Stimulated activated CD4-positive, alpha-beta T cell treated with anti-CD3 and anti-CD28 coated beads, Interleukin-4, amount 100 ng/mL, for 24 hours (primary cell): ENCODE results near the gene ADAMTSL4.
"Not testable (repeated sequence)": the region's sequence is repeated elsewhere in the genome, so short reads cannot be mapped to it uniquely, and the experiment has no call there.

ENCODE experiments used
- DNase-seq: peaks from one replicate; pipeline ENCODE4 v3.0.0-alpha.2; 2020

ADAMTSL4 gene

DNA sequence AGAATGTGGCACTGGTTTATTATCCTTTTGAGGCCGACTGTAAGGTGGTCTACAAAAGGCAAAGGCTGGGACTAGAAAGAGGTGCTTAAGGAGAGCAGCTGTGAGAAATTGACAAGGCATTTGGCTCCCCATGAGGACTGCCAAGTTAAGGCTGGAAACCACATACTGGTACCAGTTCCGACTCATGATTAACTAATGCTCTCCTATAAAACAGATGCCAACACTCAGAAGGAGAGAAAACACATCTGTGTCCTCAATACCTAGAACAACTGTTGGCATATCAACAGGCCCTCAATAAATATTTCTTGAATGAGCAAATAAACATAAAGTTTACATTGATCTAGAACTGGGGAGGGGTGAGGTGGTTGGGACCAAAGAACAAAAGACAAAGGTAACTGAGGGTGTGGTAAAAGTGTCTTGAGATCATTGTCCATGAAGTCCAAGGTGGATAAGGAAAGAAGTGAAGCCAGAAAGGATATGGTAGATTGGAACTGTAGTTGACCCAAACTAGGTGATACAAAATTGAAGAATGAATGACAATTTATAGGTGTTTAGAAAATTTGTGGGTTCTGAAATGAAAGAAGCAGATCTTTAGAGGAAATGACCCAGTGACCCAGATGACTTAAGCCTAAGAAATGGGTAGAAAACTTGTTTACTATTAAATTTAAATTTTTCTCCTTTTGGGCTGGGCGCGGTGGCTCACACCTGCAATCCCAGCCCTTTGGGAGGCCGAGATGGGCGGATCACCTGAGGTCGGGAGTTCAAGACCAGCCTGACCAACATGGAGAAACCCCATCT, 47.1 kb downstream of the ADAMTSL4 start:
- DNase-seq: no peak

DNA sequence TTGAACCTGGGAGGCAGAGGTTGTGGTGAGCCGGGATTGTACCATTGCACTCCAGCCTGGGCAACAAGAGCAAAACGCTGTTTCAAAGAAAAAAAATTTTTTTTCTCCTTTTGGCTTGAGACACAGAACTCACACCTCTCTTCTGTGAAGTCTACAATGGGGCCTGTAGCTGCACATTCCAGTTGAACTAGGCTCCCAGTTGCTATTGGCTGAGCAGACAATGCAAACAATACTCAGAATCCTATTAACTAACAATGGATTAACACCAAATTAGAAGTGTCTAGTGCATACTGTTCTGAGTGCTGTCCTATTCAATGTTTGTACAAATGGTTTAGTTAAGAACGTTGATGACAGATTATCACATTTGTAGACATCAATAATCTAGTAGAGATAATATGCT, 47.8 kb downstream of the ADAMTSL4 start:
- no peak for DNase-seq

DNA sequence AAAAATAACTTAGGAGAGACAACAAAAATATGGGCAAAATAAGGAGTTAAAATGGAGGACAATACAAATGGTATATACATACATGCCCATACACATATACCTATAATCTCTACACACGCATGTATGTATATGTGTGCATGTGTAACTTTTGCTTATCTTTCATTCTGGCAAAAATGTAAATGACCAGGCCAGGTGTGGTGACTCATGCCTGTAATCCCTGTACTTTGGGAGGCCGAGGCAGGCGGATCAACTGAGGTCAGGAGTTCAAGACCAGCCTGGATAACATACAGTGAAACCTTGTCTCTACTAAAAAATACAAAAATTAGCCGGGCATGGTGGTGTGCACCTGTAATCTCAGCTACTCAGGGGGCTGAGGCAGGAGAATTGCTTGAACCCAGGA, 49.1 kb downstream of the ADAMTSL4 start:
- not testable (repeated sequence) for DNase-seq

DNA sequence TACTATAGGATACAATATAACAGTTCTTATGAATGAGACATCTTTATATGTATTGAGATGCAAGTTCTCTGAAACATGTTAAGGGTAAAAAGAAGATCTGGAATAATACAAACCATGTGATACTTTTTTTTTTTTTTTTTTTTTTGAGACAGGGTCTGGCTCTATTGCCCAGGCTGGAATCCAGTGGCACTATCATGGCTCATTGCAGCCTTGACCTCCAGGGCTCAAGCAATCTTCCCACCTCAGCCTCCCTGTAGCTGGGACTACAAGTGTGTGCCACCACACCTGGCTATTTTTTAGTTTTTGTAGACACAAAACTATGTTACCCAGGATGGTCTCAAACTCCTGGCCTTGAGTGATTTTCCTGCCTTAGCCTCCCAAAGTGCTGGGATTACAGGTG, 52.3 kb downstream of the ADAMTSL4 start:
- DNase-seq: no peak

DNA sequence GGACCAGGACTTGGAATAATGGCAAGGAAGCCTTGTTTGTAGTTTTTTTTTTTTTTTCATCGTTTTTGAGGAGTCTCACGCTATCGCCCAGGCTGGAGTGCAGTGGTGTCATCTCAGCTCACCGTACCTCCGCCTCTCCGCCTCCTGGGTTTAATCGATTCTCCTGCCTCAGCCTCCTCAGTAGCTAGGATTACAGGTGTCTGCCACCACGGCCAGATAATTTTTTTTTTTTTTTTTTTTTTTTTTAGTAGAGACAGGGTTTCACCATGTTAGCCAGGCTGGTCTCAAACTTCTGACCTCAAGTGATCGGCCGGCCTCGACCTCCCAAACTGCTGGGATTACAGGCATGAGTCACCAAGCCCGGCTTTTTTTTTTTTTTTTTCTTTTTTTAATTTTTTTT, 53.2 kb downstream of the ADAMTSL4 start:
- DNase-seq: not testable (repeated sequence)

DNA sequence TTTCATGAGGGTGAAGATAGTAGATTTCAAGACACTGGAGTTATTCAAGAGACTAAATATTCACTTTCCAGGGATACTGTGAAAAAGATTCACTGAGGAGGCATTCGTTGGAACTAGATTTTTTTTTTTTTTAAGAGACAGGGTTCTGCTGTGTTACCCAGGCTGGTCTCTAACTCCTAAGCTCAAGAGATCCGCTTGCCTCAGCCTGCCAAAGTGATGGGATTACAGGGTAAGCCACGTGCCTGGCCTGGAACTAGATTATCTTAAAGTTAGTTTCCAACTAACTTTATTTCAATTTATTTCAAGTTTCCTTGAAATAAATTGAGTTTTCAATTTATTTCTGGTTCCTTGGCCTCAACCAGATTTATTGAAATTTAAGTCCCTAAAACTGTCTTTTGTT, 54.5 kb downstream of the ADAMTSL4 start:
- DNase-seq: no peak

DNA sequence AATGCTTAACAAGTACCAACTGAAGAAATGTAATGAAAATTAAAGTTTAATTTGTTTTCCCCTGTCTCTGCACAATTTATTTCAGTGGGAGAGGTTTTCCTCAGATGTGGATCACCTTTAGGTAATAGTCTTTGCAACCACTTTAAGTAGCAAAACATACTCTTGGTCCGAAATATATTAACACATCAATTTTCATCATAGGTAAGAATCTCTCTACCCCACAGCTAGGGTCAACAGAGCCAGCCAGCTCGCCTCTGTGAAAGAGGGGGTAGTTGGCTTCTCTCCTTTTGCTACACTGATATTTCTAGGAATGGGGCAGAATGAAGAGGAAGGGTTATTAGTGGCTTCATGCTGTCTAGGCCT, 55.0 kb downstream of the ADAMTSL4 start:
- DNase-seq: no peak

DNA sequence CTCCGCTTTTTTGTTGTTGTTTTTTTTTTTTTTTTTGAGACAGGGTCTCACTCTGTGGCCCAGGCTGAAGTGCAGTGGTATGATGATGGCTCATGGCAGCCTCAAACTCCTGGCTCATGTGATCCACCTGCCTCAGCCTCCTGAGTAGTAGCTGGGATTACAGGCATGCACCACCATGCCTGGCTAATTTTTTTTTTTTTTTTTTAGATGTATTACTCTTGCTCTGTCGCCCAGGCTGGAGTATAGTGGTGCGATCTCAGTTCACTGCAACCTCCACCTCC, 56.2 kb downstream of the ADAMTSL4 start:
- DNase-seq: not testable (repeated sequence)

DNA sequence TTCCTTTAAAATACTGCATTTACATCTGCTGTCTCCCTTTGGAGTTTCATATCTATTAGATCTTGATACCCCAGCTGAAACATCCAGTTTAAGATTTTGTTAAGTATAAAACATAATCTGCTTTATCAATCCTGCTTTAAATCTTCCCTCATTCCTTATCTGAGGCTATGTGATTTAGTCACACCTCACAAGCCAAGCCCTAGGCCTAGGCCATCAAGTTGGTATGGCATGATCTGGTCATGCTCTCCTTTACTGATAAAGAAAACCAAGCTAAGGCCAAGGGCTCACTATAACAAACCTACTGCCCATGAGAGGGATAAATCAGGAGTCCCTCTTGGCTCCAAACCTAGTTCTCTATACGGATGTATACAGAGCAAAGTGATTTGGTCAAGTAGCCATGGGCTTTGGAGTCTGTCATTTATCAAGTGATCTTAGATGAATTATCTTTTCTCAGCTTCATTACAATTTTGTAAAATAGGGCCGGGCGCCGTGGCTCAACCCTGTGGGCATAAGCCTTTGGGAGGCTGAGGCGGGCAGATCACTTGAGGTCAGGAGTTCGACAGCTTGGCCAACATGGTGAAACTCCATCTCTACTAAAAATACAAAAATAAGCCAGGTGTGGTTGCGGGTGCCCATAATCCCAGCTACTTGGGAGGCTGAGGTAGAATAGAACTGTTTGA, 57.4 kb downstream of the ADAMTSL4 start:
- no peak for DNase-seq

DNA sequence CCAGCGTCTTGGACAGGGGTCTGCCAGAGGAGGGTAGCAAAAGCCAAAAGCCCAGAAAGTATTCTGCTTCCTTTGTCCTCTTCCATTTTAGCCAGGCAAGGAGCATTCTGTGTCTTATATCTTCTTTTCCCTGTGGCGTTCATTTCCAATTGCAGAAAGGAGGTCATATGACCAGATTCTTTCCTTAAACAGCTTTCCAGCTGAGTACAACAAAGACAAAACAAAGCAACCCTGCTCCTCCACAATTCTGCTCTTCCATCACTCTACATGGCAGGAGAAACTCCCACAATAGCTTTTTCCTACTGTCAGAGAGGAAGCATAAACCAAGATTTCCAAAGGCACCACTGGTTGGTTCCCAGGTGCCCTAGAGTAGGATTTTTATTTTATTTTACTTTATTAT, 60.5 kb downstream of the ADAMTSL4 start:
- no peak for DNase-seq
